CD4-positive, alpha-beta T cell treated with Interleukin-17A for 1 hour (primary cell): Measurements from ENCODE around the gene RPL28.
"Not testable (repeated sequence)": the region's sequence is repeated elsewhere in the genome, so short reads cannot be mapped to it uniquely, and the experiment has no call there.

Experiments used
- DNase-seq: peaks from one replicate; pipeline ENCODE4 v3.0.0-alpha.2; 2020

The RPL28 gene

GRCh38 chr19:55432241-55432959, 46.7 kb downstream of the RPL28 start:
- no peak for DNase-seq

GRCh38 chr19:55433292-55433691, 47.6 kb downstream of the RPL28 start:
- DNase-seq = no peak

- no peak for DNase-seq
These were observed 48.7 kb downstream of the RPL28 start for GRCh38 chr19:55434356-55434919.

GRCh38 chr19:55435020-55435419, 49.3 kb downstream of the RPL28 start:
- DNase-seq = no peak

- DNase-seq = no peak
These were observed 51.1 kb downstream of the RPL28 start for GRCh38 chr19:55436847-55437246.

- no peak for DNase-seq
These were observed 51.7 kb downstream of the RPL28 start for GRCh38 chr19:55437410-55437809.

GRCh38 chr19:55439052-55439451, 53.3 kb downstream of the RPL28 start:
- DNase-seq = no peak

- DNase-seq = no peak
These were observed 54.8 kb downstream of the RPL28 start for GRCh38 chr19:55440411-55441105.

- no peak for DNase-seq
These were observed 55.6 kb downstream of the RPL28 start for GRCh38 chr19:55441319-55441691.

GRCh38 chr19:55441692-55442321, 56.1 kb downstream of the RPL28 start:
- no peak for DNase-seq

- no peak for DNase-seq
These were observed 56.7 kb downstream of the RPL28 start for GRCh38 chr19:55442372-55442961.

GRCh38 chr19:55443045-55443823, 57.5 kb downstream of the RPL28 start, which contains the start of gene SHISA7:
SHISA7 (minus strand) TSS chr19:55443300; CDS start chr19:55442863, 437 bp downstream.
- DNase-seq = no peak

- no peak for DNase-seq
These were observed 58.2 kb downstream of the RPL28 start for GRCh38 chr19:55443824-55444480.

GRCh38 chr19:55444646-55445045, 58.9 kb downstream of the RPL28 start:
- no peak for DNase-seq

- DNase-seq = no peak
These were observed 60.3 kb downstream of the RPL28 start for GRCh38 chr19:55446060-55446459.

GRCh38 chr19:55447421-55448174, 61.9 kb downstream of the RPL28 start:
- DNase-seq = no peak

- DNase-seq = not testable (repeated sequence)
These were observed 62.4 kb downstream of the RPL28 start for GRCh38 chr19:55448175-55448490.

GRCh38 chr19:55449469-55449868, 63.7 kb downstream of the RPL28 start:
- DNase-seq = no peak

GRCh38 chr19:55451163-55451964, 65.6 kb downstream of the RPL28 start:
- DNase-seq = peak; percentile 34
